HEK293 (cell line): ENCODE results near the gene C1orf94.

ENCODE experiments used
- CTCF ChIA-PET: fragments of 350-600 bp; formaldehyde crosslinking; extraction: SDS; loops from one replicate; lab custom pipeline; 2021; ENCODE audit warnings: antibody characterized with exemption; lab: Yijun Ruan, JAX
- POLR2A ChIA-PET: fragments of 300-600 bp; formaldehyde crosslinking; extraction: SDS; loops from one replicate; lab custom pipeline; 2020; ENCODE audit warnings: antibody characterized with exemption, inconsistent platforms; lab: Yijun Ruan, JAX
- H3K27ac ChIP-seq: fragments of 200-500 bp; sonication (Bioruptor generic); 2 replicates; pipeline ENCODE4 v1.5.1; 2014; ENCODE audit warnings: low read depth, low read length, control low read depth, inconsistent platforms; ENCODE audit errors: extremely low read depth
- H3K36me3 ChIP-seq, 2 experiments: fragments of 200-500 bp in 1 of 2; sonication (Bioruptor generic) in 1 of 2; 1 replicate in 1 of 2; 2 replicates in 1 of 2; pipeline ENCODE4 v1.5.1; 2014 to 2017; ENCODE audit warnings: inconsistent platforms in 2 of 2, low read length in 2 of 2; ENCODE audit not compliant: control insufficient read depth in 2 of 2, insufficient read depth in 1 of 2
- H3K4me1 ChIP-seq: fragments of 200-500 bp; sonication (Bioruptor generic); 2 replicates; pipeline ENCODE4 v1.5.1; 2014; ENCODE audit warnings: mild to moderate bottlenecking, low read length, inconsistent platforms; ENCODE audit not compliant: control insufficient read depth, insufficient read depth
- H3K4me3 ChIP-seq: 2 replicates; pipeline ENCODE4 v1.5.1; 2011; ENCODE audit warnings: low read depth, mild to moderate bottlenecking, control low read depth, low read length, moderate library complexity
- H3K9me3 ChIP-seq: fragments of 200-500 bp; sonication (Bioruptor generic); 2 replicates; pipeline ENCODE4 v1.5.1; 2014; ENCODE audit warnings: low read depth, low read length, inconsistent platforms; ENCODE audit not compliant: control insufficient read depth, insufficient read depth
- CTCF ChIP-seq: fragments of 450-650 bp; formaldehyde crosslinking; IDR thresholded peaks from 2 replicates; pipeline ENCODE4 v1.5.1; 2016; ENCODE audit warnings: missing biosample characterization, missing genetic modification characterization
- GLIS1 ChIP-seq: fragments of 450-650 bp; formaldehyde crosslinking; IDR thresholded peaks from 2 replicates; pipeline ENCODE4 v1.5.1; 2016; ENCODE audit warnings: missing biosample characterization, missing genetic modification characterization
- REST ChIP-seq: fragments of 450-650 bp; formaldehyde crosslinking; IDR thresholded peaks from 2 replicates; pipeline ENCODE4 v1.5.1; 2016; ENCODE audit warnings: missing biosample characterization, missing genetic modification characterization
- SP7 ChIP-seq: fragments of 450-650 bp; formaldehyde crosslinking; IDR thresholded peaks from 2 replicates; pipeline ENCODE4 v1.5.1; 2016; ENCODE audit warnings: missing biosample characterization, missing genetic modification characterization
- ZBTB11 ChIP-seq: fragments of 450-650 bp; formaldehyde crosslinking; conservative IDR thresholded peaks from 2 replicates; pipeline ENCODE4 v1.5.1; 2016; ENCODE audit warnings: low read depth, missing biosample characterization, missing genetic modification characterization
- ZBTB17 ChIP-seq: fragments of 450-650 bp; formaldehyde crosslinking; IDR thresholded peaks from 2 replicates; pipeline ENCODE4 v1.5.1; 2016; ENCODE audit warnings: missing biosample characterization, missing genetic modification characterization
- ZBTB8A ChIP-seq: fragments of 450-650 bp; formaldehyde crosslinking; IDR thresholded peaks from 2 replicates; pipeline ENCODE4 v1.5.1; 2016; ENCODE audit warnings: missing biosample characterization, missing genetic modification characterization
- ZFP3 ChIP-seq: fragments of 450-650 bp; formaldehyde crosslinking; IDR thresholded peaks from 2 replicates; pipeline ENCODE4 v1.5.1; 2016; ENCODE audit warnings: low read depth, missing biosample characterization, missing genetic modification characterization
- ZNF10 ChIP-seq: fragments of 450-650 bp; formaldehyde crosslinking; IDR thresholded peaks from 2 replicates; pipeline ENCODE4 v1.5.1; 2017; ENCODE audit warnings: missing biosample characterization, missing genetic modification characterization
- ZNF221 ChIP-seq: fragments of 450-650 bp; formaldehyde crosslinking; IDR thresholded peaks from 2 replicates; pipeline ENCODE4 v1.5.1; 2017; ENCODE audit warnings: missing biosample characterization, missing genetic modification characterization, borderline replicate concordance
- ZNF302 ChIP-seq: fragments of 450-650 bp; formaldehyde crosslinking; IDR thresholded peaks from 2 replicates; pipeline ENCODE4 v1.5.1; 2016; ENCODE audit warnings: missing biosample characterization, missing genetic modification characterization, low read depth
- ZNF37A ChIP-seq: fragments of 450-650 bp; IDR thresholded peaks from 2 replicates; pipeline ENCODE4 v1.5.1; 2018; ENCODE audit warnings: missing biosample characterization, missing genetic modification characterization
- ZNF473 ChIP-seq: fragments of 450-650 bp; formaldehyde crosslinking; IDR thresholded peaks from 2 replicates; pipeline ENCODE4 v1.5.1; 2017; ENCODE audit warnings: missing biosample characterization, missing genetic modification characterization
- ZNF549 ChIP-seq: fragments of 450-650 bp; IDR thresholded peaks from 2 replicates; pipeline ENCODE4 v1.5.1; 2018; ENCODE audit warnings: missing biosample characterization, missing genetic modification characterization, mild to moderate bottlenecking, inconsistent platforms, moderate library complexity
- ZNF776 ChIP-seq: fragments of 450-650 bp; formaldehyde crosslinking; IDR thresholded peaks from 2 replicates; pipeline ENCODE4 v1.5.0; 2017; ENCODE audit warnings: missing biosample characterization, missing genetic modification characterization, borderline replicate concordance
- ZSCAN4 ChIP-seq: fragments of 450-650 bp; formaldehyde crosslinking; IDR thresholded peaks from 2 replicates; pipeline ENCODE4 v1.5.1; 2017; ENCODE audit warnings: missing biosample characterization, missing genetic modification characterization
- TF ChIP-seq, protein P1 (sequence below): fragments of 450-650 bp; formaldehyde crosslinking; IDR thresholded peaks from 2 replicates; pipeline ENCODE4 v1.5.1; 2016; ENCODE audit warnings: missing biosample characterization, missing genetic modification characterization
- TF ChIP-seq, protein P2 (sequence below): fragments of 450-650 bp; formaldehyde crosslinking; IDR thresholded peaks from 2 replicates; pipeline ENCODE4 v1.5.1; 2017; ENCODE audit warnings: missing biosample characterization, missing genetic modification characterization
- TF ChIP-seq, protein P3 (sequence below): fragments of 450-650 bp; formaldehyde crosslinking; IDR thresholded peaks from 2 replicates; pipeline ENCODE4 v1.5.1; 2016; ENCODE audit warnings: missing biosample characterization, missing genetic modification characterization, low read depth

C1orf94 gene

GRCh38 chr1:34162852-34163766 lies 13.6 kb upstream of the C1orf94 start:
- Histone ChIP-seq H3K4me3 (peak overlapping the region; percentile 49), H3K4me1 (0 out of 2 replicates have a peak, but pooled peaks cover 3% of the 10 kb centered on the region), H3K36me3 (no peaks in the 10 kb centered on the region), H3K27ac (no peak overlapping the region), H3K9me3 (no peaks in the 10 kb centered on the region)
- ChIA-PET CTCF (interaction anchor here (0.5 to 2.7 kb wide), 23 partner anchors 9 to 580 kb away, joined by 3 to 27 read pairs (median 5); no protein-coding TSS in a partner anchor), POLR2A (interaction anchor here (1.5 kb wide), 1 partner anchor 530 kb away, joined by 8 read pairs; no protein-coding TSS in a partner anchor)
- TF ChIP-seq, protein P1, sequence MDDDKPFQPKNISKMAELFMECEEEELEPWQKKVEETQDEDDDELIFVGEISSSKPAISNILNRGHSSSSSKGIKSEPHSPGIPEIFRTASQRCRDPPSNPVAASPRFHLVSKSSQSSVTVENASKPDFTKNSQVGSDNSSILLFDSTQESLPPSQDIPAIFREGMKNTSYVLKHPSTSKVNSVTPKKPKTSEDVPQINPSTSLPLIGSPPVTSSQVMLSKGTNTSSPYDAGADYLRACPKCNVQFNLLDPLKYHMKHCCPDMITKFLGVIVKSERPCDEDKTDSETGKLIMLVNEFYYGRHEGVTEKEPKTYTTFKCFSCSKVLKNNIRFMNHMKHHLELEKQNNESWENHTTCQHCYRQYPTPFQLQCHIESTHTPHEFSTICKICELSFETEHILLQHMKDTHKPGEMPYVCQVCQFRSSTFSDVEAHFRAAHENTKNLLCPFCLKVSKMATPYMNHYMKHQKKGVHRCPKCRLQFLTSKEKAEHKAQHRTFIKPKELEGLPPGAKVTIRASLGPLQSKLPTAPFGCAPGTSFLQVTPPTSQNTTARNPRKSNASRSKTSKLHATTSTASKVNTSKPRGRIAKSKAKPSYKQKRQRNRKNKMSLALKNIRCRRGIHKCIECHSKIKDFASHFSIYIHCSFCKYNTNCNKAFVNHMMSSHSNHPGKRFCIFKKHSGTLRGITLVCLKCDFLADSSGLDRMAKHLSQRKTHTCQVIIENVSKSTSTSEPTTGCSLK (tag by site-specific recombination): no peak
- TF ChIP-seq ZNF473 (no peak), GLIS1 (tag by site-specific recombination) (peak; percentile 97), ZNF221 (tag by site-specific recombination) (no peak), ZNF302 (tag by site-specific recombination) (no peak), ZBTB11 (no peak), ZNF776 (tag by site-specific recombination) (no peak), ZNF37A (tag by site-specific recombination) (no peak), ZFP3 (tag by site-specific recombination) (no peak), REST (tag by site-specific recombination) (no peak), ZBTB8A (tag by site-specific recombination) (0 out of 2 replicates have a peak, but pooled peaks have one; percentile 8), ZNF10 (tag by site-specific recombination) (no peak), ZNF549 (no peak), CTCF (tag by site-specific recombination) (peak; percentile 77), ZBTB17 (tag by site-specific recombination) (peak; percentile 78), ZSCAN4 (0 out of 2 replicates have a peak, but pooled peaks have one; percentile 19), SP7 (tag by site-specific recombination) (no peak)
- TF ChIP-seq, protein P2, sequence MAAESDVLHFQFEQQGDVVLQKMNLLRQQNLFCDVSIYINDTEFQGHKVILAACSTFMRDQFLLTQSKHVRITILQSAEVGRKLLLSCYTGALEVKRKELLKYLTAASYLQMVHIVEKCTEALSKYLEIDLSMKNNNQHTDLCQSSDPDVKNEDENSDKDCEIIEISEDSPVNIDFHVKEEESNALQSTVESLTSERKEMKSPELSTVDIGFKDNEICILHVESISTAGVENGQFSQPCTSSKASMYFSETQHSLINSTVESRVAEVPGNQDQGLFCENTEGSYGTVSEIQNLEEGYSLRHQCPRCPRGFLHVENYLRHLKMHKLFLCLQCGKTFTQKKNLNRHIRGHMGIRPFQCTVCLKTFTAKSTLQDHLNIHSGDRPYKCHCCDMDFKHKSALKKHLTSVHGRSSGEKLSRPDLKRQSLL (tag by site-specific recombination): no peak
- TF ChIP-seq, protein P3, sequence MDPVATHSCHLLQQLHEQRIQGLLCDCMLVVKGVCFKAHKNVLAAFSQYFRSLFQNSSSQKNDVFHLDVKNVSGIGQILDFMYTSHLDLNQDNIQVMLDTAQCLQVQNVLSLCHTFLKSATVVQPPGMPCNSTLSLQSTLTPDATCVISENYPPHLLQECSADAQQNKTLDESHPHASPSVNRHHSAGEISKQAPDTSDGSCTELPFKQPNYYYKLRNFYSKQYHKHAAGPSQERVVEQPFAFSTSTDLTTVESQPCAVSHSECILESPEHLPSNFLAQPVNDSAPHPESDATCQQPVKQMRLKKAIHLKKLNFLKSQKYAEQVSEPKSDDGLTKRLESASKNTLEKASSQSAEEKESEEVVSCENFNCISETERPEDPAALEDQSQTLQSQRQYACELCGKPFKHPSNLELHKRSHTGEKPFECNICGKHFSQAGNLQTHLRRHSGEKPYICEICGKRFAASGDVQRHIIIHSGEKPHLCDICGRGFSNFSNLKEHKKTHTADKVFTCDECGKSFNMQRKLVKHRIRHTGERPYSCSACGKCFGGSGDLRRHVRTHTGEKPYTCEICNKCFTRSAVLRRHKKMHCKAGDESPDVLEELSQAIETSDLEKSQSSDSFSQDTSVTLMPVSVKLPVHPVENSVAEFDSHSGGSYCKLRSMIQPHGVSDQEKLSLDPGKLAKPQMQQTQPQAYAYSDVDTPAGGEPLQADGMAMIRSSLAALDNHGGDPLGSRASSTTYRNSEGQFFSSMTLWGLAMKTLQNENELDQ (tag by site-specific recombination): no peak
